ENCODE data around the gene CEP135.
"Not testable (repeated sequence)": the region's sequence is repeated elsewhere in the genome, so short reads cannot be mapped to it uniquely, and the experiment has no call there.

GRCh38 chr4:55966324-55966723 lies 17.6 kb downstream of the CEP135 start:
- TF ChIP-seq CTCF (IDR thresholded peaks at IDR 0.05; ENCODE audit: extremely low read depth in 1 of 2, insufficient read depth in 1 of 2, low read depth in 1 of 2, low read length in 2 of 2); POLR2A (IDR thresholded peaks at IDR 0.05; ENCODE audit: low read depth, low read length); GATA2 (IDR thresholded peaks at IDR 0.05; ENCODE audit: insufficient read depth, insufficient read length, low read depth, low read length): not testable (repeated sequence)
